NCI-H1694 (cell line): ENCODE measurements around the gene ZNF776.
"Not testable (repeated sequence)": the region's sequence is repeated elsewhere in the genome, so short reads cannot be mapped to it uniquely, and the experiment has no call there.

Experiments used
- DNase-seq: peaks from one replicate; lab custom pipeline; 2025; lab: John Stamatoyannopoulos, UW

The ZNF776 gene

GRCh38 chr19:57778336-57778735, 31.7 kb downstream of the ZNF776 start:
- no peak for DNase-seq

GRCh38 chr19:57779220-57779845, 32.7 kb downstream of the ZNF776 start:
- no peak for DNase-seq

- no peak for DNase-seq
Observed at GRCh38 chr19:57786286-57786685, 39.7 kb downstream of the ZNF776 start.

GRCh38 chr19:57786906-57787305, 40.3 kb downstream of the ZNF776 start:
- DNase-seq = no peak

GRCh38 chr19:57788114-57788692, 41.6 kb downstream of the ZNF776 start:
- no peak for DNase-seq

- DNase-seq = no peak
Observed at GRCh38 chr19:57789288-57789687, 42.7 kb downstream of the ZNF776 start.

GRCh38 chr19:57796580-57796979, 50.0 kb downstream of the ZNF776 start:
- not testable (repeated sequence) for DNase-seq

GRCh38 chr19:57800696-57801095, 54.1 kb downstream of the ZNF776 start:
- DNase-seq = no peak

GRCh38 chr19:57802269-57802668, 55.7 kb downstream of the ZNF776 start:
- no peak for DNase-seq

- DNase-seq = no peak
Observed at GRCh38 chr19:57803265-57803593, 56.6 kb downstream of the ZNF776 start.

- DNase-seq = no peak
Observed at GRCh38 chr19:57803594-57804325, 57.1 kb downstream of the ZNF776 start.

GRCh38 chr19:57807541-57807940, 60.9 kb downstream of the ZNF776 start:
- no peak for DNase-seq
